ENCODE data around the gene HOXC10.

HOXC10 gene

GRCh38 chr12:53965281-53966084 lies 19.5 kb upstream of the HOXC10 start:
- DNase-seq = no peak

GRCh38 chr12:53966085-53966384 lies 18.9 kb upstream of the HOXC10 start:
- no peak for DNase-seq

GRCh38 chr12:53966385-53967133 lies 18.4 kb upstream of the HOXC10 start:
- DNase-seq = no peak

GRCh38 chr12:53967421-53967925 lies 17.5 kb upstream of the HOXC10 start:
- no peak for DNase-seq

GRCh38 chr12:53968214-53969127 lies 16.5 kb upstream of the HOXC10 start:
- no peak for DNase-seq

- no peak for DNase-seq
Measured at GRCh38 chr12:53969588-53970259, 15.2 kb upstream of the HOXC10 start.

- no peak for DNase-seq
Measured at GRCh38 chr12:53970451-53970850, 14.5 kb upstream of the HOXC10 start.

GRCh38 chr12:53971129-53971528 lies 13.8 kb upstream of the HOXC10 start:
- no peak for DNase-seq

GRCh38 chr12:53971686-53972085 lies 13.3 kb upstream of the HOXC10 start:
- DNase-seq = no peak

GRCh38 chr12:53972152-53972702 lies 12.7 kb upstream of the HOXC10 start:
- no peak for DNase-seq

- DNase-seq = no peak
Measured at GRCh38 chr12:53972722-53973235, 12.2 kb upstream of the HOXC10 start, which contains the start of gene HOXC11. Gene HOXC11, plus strand, starts transcription at chr12:53973126. Its CDS starts 116 bp downstream, at chr12:53973242.

GRCh38 chr12:53973236-53974042 lies 11.5 kb upstream of the HOXC10 start:
- no peak for DNase-seq

- DNase-seq = no peak
Measured at GRCh38 chr12:53974084-53975063, 10.6 kb upstream of the HOXC10 start, which contains the start of gene HOTAIR. Gene HOTAIR, minus strand, starts transcription at chr12:53974954.

- no peak for DNase-seq
Measured at GRCh38 chr12:53975064-53975471, 9.9 kb upstream of the HOXC10 start.

- no peak for DNase-seq
Measured at GRCh38 chr12:53975479-53976152, 9.3 kb upstream of the HOXC10 start.

GRCh38 chr12:53976172-53976822 lies 8.6 kb upstream of the HOXC10 start:
- no peak for DNase-seq

GRCh38 chr12:53976823-53977595 lies 7.9 kb upstream of the HOXC10 start:
- DNase-seq = no peak
